Gastroesophageal sphincter (tissue), 3 donors: ENCODE results near the gene PRKCQ.

ENCODE experiments used
- POLR2A ChIP-seq, 2 donors: fragments of 450-650 bp; IDR thresholded peaks; one replicate each; pipeline ENCODE4 v1.6.1; 2017; ENCODE audit warnings: antibody characterized with exemption in 2 of 2, mild to moderate bottlenecking in 2 of 2, moderate library complexity in 1 of 2
- POLR2AphosphoS5 ChIP-seq: sonication (generic); formaldehyde crosslinking; IDR thresholded peaks from one replicate; pipeline ENCODE4 v1.6.1; 2017; ENCODE audit warnings: antibody characterized with exemption
- TF ChIP-seq, protein P1 (sequence below), 4 experiments: fragments of 200-600 bp in 2 of 4; fragments of 450-650 bp in 2 of 4; sonication (generic) in 1 of 4; IDR thresholded peaks; one replicate each; pipeline ENCODE4 v1.5.1; 2017 to 2019; ENCODE audit warnings: antibody characterized with exemption in 4 of 4, mild to moderate bottlenecking in 2 of 4, moderate library complexity in 2 of 4

GRCh38 chr10:6558272-6558671 lies 21.8 kb downstream of the PRKCQ start:
- TF ChIP-seq POLR2A (IDR thresholded peaks at IDR 0.05), result no peak
- TF ChIP-seq, protein P1, sequence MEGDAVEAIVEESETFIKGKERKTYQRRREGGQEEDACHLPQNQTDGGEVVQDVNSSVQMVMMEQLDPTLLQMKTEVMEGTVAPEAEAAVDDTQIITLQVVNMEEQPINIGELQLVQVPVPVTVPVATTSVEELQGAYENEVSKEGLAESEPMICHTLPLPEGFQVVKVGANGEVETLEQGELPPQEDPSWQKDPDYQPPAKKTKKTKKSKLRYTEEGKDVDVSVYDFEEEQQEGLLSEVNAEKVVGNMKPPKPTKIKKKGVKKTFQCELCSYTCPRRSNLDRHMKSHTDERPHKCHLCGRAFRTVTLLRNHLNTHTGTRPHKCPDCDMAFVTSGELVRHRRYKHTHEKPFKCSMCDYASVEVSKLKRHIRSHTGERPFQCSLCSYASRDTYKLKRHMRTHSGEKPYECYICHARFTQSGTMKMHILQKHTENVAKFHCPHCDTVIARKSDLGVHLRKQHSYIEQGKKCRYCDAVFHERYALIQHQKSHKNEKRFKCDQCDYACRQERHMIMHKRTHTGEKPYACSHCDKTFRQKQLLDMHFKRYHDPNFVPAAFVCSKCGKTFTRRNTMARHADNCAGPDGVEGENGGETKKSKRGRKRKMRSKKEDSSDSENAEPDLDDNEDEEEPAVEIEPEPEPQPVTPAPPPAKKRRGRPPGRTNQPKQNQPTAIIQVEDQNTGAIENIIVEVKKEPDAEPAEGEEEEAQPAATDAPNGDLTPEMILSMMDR (IDR thresholded peaks at IDR 0.05), result no peak
- no peak for TF ChIP-seq POLR2AphosphoS5
